Measurements from ENCODE around the gene DRAM1.

DRAM1 gene

GRCh38 chr12:101935890-101936746 is 58.7 kb downstream of the DRAM1 start:
- Mint-ChIP-seq H3K9me3 (no peaks in the 10 kb centered on the region), H3K27me3 (peaks cover 4% of the 10 kb centered on the region), H3K4me3 (no peak overlapping the region), H3K36me3 (ENCODE audit: low read depth) (no peaks in the 10 kb centered on the region), H3K27ac (peak overlapping the region; percentile 43), H3K4me1 (ENCODE audit: low read depth) (peaks cover 30% of the 10 kb centered on the region)

DNA sequence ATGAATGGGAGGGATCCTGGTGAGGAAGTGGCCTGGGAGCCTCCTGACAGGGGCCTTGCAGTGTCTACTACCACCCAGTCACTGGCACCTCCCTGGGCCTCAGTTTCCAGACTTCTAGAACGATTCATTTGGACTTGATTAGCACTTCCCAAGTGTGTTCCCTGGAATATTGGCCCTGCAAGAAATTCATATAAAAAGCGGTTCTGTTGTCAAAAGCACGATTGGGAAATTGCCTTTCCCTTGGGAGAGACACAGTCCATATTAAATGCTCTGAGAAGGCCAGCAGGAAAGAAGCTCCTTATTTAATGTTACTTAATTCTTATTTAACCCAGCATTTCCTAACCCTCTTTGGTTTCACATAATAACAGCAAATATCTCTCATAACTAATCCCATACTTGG is 61.9 kb downstream of the DRAM1 start:
- H3K27ac Mint-ChIP-seq: no peak overlapping the region

DNA sequence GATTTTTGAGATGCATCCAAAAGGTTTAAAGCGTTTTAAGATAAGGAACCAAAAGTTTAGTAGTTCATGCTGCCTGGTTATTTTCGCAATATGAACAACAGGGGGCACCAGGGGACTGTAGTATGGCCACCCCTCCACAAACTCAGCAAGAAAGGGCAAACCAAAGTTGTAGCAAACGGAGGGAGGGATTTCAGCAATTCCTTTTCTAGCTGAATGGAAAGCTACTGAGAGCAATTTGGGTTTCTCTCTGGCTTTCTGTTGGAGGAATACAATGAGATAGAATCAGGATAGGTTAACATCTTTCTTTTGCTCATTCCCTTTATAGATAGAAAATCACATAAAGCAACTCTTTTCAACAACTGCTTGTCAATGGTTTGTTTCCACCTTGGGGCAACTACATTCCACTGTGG is 62.5 kb downstream of the DRAM1 start:
- H3K4me1 Mint-ChIP-seq (ENCODE audit: low read depth): peaks cover 21% of the 10 kb centered on the region
- H3K36me3 Mint-ChIP-seq (ENCODE audit: low read depth): no peaks in the 10 kb centered on the region
- H3K9me3 Mint-ChIP-seq: no peaks in the 10 kb centered on the region
- H3K27ac Mint-ChIP-seq: no peak overlapping the region
- H3K4me3 Mint-ChIP-seq: no peak overlapping the region
- peaks cover 8% of the 10 kb centered on the region for H3K27me3 Mint-ChIP-seq

More for the DNA sequence above, 61.9 kb downstream of the DRAM1 start:
- H3K36me3 Mint-ChIP-seq (ENCODE audit: low read depth): no peaks in the 10 kb centered on the region
- H3K4me3 Mint-ChIP-seq: no peak overlapping the region
- H3K4me1 Mint-ChIP-seq (ENCODE audit: low read depth): peaks cover 21% of the 10 kb centered on the region
- H3K27me3 Mint-ChIP-seq: peaks cover 8% of the 10 kb centered on the region
- no peaks in the 10 kb centered on the region for H3K9me3 Mint-ChIP-seq

- peaks cover 8% of the 10 kb centered on the region for H3K27me3 Mint-ChIP-seq
- H3K4me3 Mint-ChIP-seq: no peak overlapping the region
- no peaks in the 10 kb centered on the region for H3K36me3 Mint-ChIP-seq (ENCODE audit: low read depth)
- no peak overlapping the region for H3K27ac Mint-ChIP-seq
- peaks cover 20% of the 10 kb centered on the region for H3K4me1 Mint-ChIP-seq (ENCODE audit: low read depth)
- no peaks in the 10 kb centered on the region for H3K9me3 Mint-ChIP-seq
Observed at GRCh38 chr12:101940400-101940950, 63.1 kb downstream of the DRAM1 start.

GRCh38 chr12:101941306-101942249 is 64.2 kb downstream of the DRAM1 start:
- H3K27ac Mint-ChIP-seq: no peak overlapping the region
- peaks cover 8% of the 10 kb centered on the region for H3K27me3 Mint-ChIP-seq
- no peak overlapping the region for H3K4me3 Mint-ChIP-seq
- no peaks in the 10 kb centered on the region for H3K36me3 Mint-ChIP-seq (ENCODE audit: low read depth)
- peaks cover 11% of the 10 kb centered on the region for H3K4me1 Mint-ChIP-seq (ENCODE audit: low read depth)
- no peaks in the 10 kb centered on the region for H3K9me3 Mint-ChIP-seq

GRCh38 chr12:101942250-101942605 is 64.8 kb downstream of the DRAM1 start:
- no peak overlapping the region for H3K27ac Mint-ChIP-seq
- no peaks in the 10 kb centered on the region for H3K9me3 Mint-ChIP-seq
- H3K4me1 Mint-ChIP-seq (ENCODE audit: low read depth): peaks cover 7% of the 10 kb centered on the region
- H3K27me3 Mint-ChIP-seq: peaks cover 8% of the 10 kb centered on the region
- no peaks in the 10 kb centered on the region for H3K36me3 Mint-ChIP-seq (ENCODE audit: low read depth)
- H3K4me3 Mint-ChIP-seq: no peak overlapping the region

GRCh38 chr12:101945369-101946232 is 68.2 kb downstream of the DRAM1 start:
- peaks cover 4% of the 10 kb centered on the region for H3K27me3 Mint-ChIP-seq
- no peak overlapping the region for H3K27ac Mint-ChIP-seq
- H3K4me1 Mint-ChIP-seq (ENCODE audit: low read depth): peaks cover 7% of the 10 kb centered on the region
- H3K9me3 Mint-ChIP-seq: no peaks in the 10 kb centered on the region
- no peaks in the 10 kb centered on the region for H3K36me3 Mint-ChIP-seq (ENCODE audit: low read depth)
- H3K4me3 Mint-ChIP-seq: no peak overlapping the region

DNA sequence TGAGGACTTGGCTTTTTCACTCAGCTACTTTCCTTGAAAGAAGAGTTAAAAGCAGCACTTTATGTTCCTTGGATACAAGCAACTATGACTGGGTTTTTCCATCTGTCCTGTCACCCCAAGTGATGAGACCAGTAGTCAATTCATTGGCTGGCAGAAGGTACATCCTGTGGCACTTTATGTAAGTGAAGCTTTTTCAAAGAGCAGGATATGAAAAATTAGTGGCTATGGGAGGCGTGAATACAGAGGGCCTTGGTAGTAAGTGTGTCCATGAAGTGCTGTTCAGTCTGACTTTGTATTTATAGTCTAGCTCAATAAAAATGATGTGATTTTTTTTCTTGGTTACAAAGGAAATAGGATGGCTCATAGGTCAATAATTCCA is 68.8 kb downstream of the DRAM1 start:
- Mint-ChIP-seq H3K4me1 (ENCODE audit: low read depth) (peaks cover 6% of the 10 kb centered on the region), H3K36me3 (ENCODE audit: low read depth) (no peaks in the 10 kb centered on the region), H3K27me3 (peaks cover 2% of the 10 kb centered on the region), H3K4me3 (no peak overlapping the region), H3K27ac (no peak overlapping the region), H3K9me3 (no peaks in the 10 kb centered on the region)

DNA sequence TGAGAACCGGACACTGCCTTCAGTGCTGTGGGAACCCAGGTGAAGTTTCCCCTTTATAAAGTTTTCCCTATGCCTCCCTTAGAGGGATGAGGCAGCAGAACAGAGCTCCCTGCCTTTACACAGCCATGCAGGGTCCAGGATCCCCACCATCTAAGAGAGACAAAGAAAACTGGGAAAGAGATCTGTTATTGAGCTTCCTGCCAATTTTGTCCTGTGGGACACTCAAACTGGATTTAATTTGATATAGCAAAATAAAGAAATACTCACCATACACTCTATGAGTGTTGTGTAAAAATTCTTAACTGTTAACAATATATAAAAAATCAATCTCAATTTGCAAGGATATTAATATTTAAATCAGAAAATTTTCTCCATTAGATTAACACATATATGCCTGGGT is 69.9 kb downstream of the DRAM1 start:
- Mint-ChIP-seq H3K36me3 (ENCODE audit: low read depth) (no peaks in the 10 kb centered on the region), H3K27ac (no peak overlapping the region), H3K9me3 (no peaks in the 10 kb centered on the region), H3K4me1 (ENCODE audit: low read depth) (no peaks in the 10 kb centered on the region), H3K4me3 (no peak overlapping the region), H3K27me3 (no peaks in the 10 kb centered on the region)

GRCh38 chr12:101948365-101948764 is 71.0 kb downstream of the DRAM1 start:
- no peak overlapping the region for H3K4me3 Mint-ChIP-seq
- H3K9me3 Mint-ChIP-seq: no peaks in the 10 kb centered on the region
- H3K27ac Mint-ChIP-seq: no peak overlapping the region
- H3K4me1 Mint-ChIP-seq (ENCODE audit: low read depth): no peaks in the 10 kb centered on the region
- no peaks in the 10 kb centered on the region for H3K27me3 Mint-ChIP-seq
- H3K36me3 Mint-ChIP-seq (ENCODE audit: low read depth): no peaks in the 10 kb centered on the region

DNA sequence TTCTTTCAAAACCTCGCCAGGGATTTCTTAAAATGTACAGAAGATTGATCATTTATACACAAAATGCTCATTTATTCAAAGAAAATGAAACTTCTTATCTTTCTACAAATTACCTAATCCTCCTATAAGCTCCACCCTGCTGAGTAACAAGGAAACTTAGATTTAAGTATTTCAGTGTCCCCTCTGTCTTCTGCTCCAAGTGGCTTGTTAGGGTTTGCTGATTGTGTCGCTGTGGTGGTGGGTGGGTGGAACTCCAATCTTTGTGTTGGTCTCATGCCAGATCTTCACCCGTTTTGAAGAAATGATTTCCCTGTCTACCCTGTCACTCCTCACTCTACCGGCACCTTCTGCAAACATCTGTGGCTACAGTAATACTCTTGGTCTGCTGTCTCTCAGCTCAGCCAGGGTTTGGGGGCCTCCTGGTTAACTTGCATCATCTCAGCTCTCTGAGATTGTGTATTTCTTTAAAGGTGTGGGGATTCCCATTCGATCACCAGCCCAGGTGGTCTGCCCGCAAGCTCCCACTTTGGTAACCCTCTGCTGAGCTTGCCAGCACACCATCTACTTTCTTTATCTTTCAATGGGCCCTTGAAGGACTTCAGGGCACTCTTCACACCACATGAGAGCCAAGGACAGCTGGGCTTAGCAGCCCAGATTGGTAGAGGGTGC is 73.8 kb downstream of the DRAM1 start:
- H3K27me3 Mint-ChIP-seq: no peaks in the 10 kb centered on the region
- no peaks in the 10 kb centered on the region for H3K36me3 Mint-ChIP-seq (ENCODE audit: low read depth)
- H3K4me3 Mint-ChIP-seq: no peak overlapping the region
- H3K9me3 Mint-ChIP-seq: no peaks in the 10 kb centered on the region
- H3K4me1 Mint-ChIP-seq (ENCODE audit: low read depth): no peaks in the 10 kb centered on the region
- H3K27ac Mint-ChIP-seq: no peak overlapping the region

DNA sequence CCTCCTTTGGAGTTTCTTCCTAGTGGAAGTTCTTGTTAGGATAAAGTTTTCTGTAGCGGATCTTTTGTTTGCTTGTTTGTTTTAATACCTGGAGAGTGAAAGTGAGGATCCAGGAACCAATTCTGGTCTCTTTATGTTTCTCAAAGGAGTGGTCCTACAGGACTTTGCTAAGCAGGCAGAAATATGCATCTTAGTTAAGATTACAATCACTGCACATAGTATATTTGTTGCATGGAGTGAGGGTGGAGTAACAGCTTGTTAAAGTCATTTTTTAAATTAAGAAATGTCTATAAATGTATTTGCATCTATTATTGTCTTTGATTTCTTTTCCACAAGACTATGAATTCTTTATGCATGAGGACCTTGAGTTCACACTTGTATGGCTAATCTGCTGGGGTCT is 76.7 kb downstream of the DRAM1 start:
- H3K4me3 Mint-ChIP-seq: no peak overlapping the region
- H3K36me3 Mint-ChIP-seq (ENCODE audit: low read depth): no peaks in the 10 kb centered on the region
- H3K9me3 Mint-ChIP-seq: no peaks in the 10 kb centered on the region
- H3K4me1 Mint-ChIP-seq (ENCODE audit: low read depth): no peaks in the 10 kb centered on the region
- H3K27ac Mint-ChIP-seq: no peak overlapping the region
- no peaks in the 10 kb centered on the region for H3K27me3 Mint-ChIP-seq

- Mint-ChIP-seq H3K9me3 (peaks cover 4% of the 10 kb centered on the region), H3K27me3 (no peaks in the 10 kb centered on the region), H3K4me3 (no peak overlapping the region), H3K4me1 (ENCODE audit: low read depth) (no peaks in the 10 kb centered on the region), H3K36me3 (ENCODE audit: low read depth) (no peaks in the 10 kb centered on the region), H3K27ac (no peak overlapping the region)
Observed at GRCh38 chr12:101954676-101955075, 77.3 kb downstream of the DRAM1 start.
